ENCODE measurements around the gene PAIP2B. TPM values are rescaled to one million over a fixed set of nuclear protein-coding genes. Genes with fewer than 3 reads are reported as not detected.
"Not testable (repeated sequence)": the region's sequence is repeated elsewhere in the genome, so short reads cannot be mapped to it uniquely, and the experiment has no call there.

PAIP2B gene
- total and polyA plus RNA-seq, 9 of the 15 experiments (the other 6 are each of a cell fraction or from before 2014, with no cell fraction given) = 0.18 to 0.38 (median 0.25) TPM

- WGBS (ENCODE audit: insufficient coverage, low coverage, missing lambda C conversion rate) = 0% methylated on average over 8 of the region's 8 CpGs
- H3K79me2 ChIP-seq (ENCODE audit: control insufficient read depth, insufficient read depth, low read length); H3K27ac ChIP-seq (ENCODE audit: extremely low read depth, low read depth, low read length); H3K4me3 ChIP-seq; H3K9ac ChIP-seq (ENCODE audit: insufficient read depth in 1 of 2, low read depth in 2 of 2, low read length in 2 of 2); in situ Hi-C loops (cut with MboI); POLR2A ChIA-PET; DNase-seq (ENCODE audit: extremely low read depth in 1 of 4, low spot score in 3 of 4); ATAC-seq; intact Hi-C loops (cut with micrococcal nuclease); H4K20me1 ChIP-seq (replicated peaks; ENCODE audit: control insufficient read depth, insufficient read depth, low read length); BruUV-seq (replicated peaks); H3K9me3 ChIP-seq (replicated peaks; ENCODE audit: control insufficient read depth, insufficient read depth, low read depth, low read length); H3K4me2 ChIP-seq (ENCODE audit: insufficient read depth, low read length); H3K4me1 ChIP-seq (replicated peaks in 1 of 2; ENCODE audit: control insufficient read depth in 2 of 2, insufficient read depth in 2 of 2, low read length in 2 of 2); CTCF ChIA-PET (ENCODE audit: low intra/inter-chr PET ratio); H2AFZ ChIP-seq (ENCODE audit: low read depth, low read length); H3K36me3 ChIP-seq (ENCODE audit: control insufficient read depth, insufficient read depth, low read length); H3K9me1 ChIP-seq (ENCODE audit: control insufficient read depth, insufficient read depth, low read length); FAIRE-seq: not testable (repeated sequence)
- H3K27me3 ChIP-seq (ENCODE audit: control insufficient read depth in 2 of 2, insufficient read depth in 2 of 2, low read length in 2 of 2) = peaks cover 7 to 39% of the 10 kb centered on the region in 2 experiments
These were observed 48.1 kb downstream of the PAIP2B start for GRCh38 chr2:71178836-71179235.

GRCh38 chr2:71174207-71174606 lies 52.7 kb downstream of the PAIP2B start:
- Histone ChIP-seq H3K79me2 (ENCODE audit: control insufficient read depth, insufficient read depth, low read length) (no peaks in the 10 kb centered on the region), H3K4me1 (replicated peaks in 1 of 2; ENCODE audit: control insufficient read depth in 2 of 2, insufficient read depth in 2 of 2, low read length in 2 of 2) (no peaks in the 10 kb centered on the region), H3K4me2 (ENCODE audit: insufficient read depth, low read length) (no peak overlapping the region), H3K4me3 (no peak overlapping the region), H4K20me1 (replicated peaks; ENCODE audit: control insufficient read depth, insufficient read depth, low read length) (no peaks in the 10 kb centered on the region), H3K27me3 (ENCODE audit: control insufficient read depth in 2 of 2, insufficient read depth in 2 of 2, low read length in 2 of 2) (peaks cover 7 to 50% of the 10 kb centered on the region in 2 experiments), H2AFZ (ENCODE audit: low read depth, low read length) (no peak overlapping the region), H3K9me1 (ENCODE audit: control insufficient read depth, insufficient read depth, low read length) (no peaks in the 10 kb centered on the region), H3K27ac (ENCODE audit: extremely low read depth, low read depth, low read length) (no peak overlapping the region), H3K9me3 (replicated peaks; ENCODE audit: control insufficient read depth, insufficient read depth, low read depth, low read length) (no peaks in the 10 kb centered on the region), H3K9ac (ENCODE audit: insufficient read depth in 1 of 2, low read depth in 2 of 2, low read length in 2 of 2) (no peak overlapping the region), H3K36me3 (ENCODE audit: control insufficient read depth, insufficient read depth, low read length) (no peaks in the 10 kb centered on the region)
- intact Hi-C loops (cut with micrococcal nuclease) = no loop called here
- ATAC-seq (no peak), FAIRE-seq (no peak), DNase-seq (ENCODE audit: extremely low read depth in 1 of 4, low spot score in 3 of 4) (no peak)
- BruUV-seq (replicated peaks) = no TSS peak
- POLR2A ChIA-PET = no interaction called here
- in situ Hi-C loops (cut with MboI) = no loop called here
- CTCF ChIA-PET (ENCODE audit: low intra/inter-chr PET ratio) = no interaction called here
- WGBS (ENCODE audit: insufficient coverage, low coverage, missing lambda C conversion rate) = 0% methylated on average over 3 of the region's 3 CpGs
- TF ChIP-seq SMAD3 (CRISPR knock-in tag; conservative IDR thresholded peaks at IDR 0.05) = no peak
- no peak for TF ChIP-seq E2F8 (IDR thresholded peaks at IDR 0.05; ENCODE audit: low read depth, partially characterized antibody)
- no peak for TF ChIP-seq ETV6 (IDR thresholded peaks at IDR 0.05; ENCODE audit: borderline replicate concordance in 1 of 2, low read depth in 2 of 2, low read length in 1 of 2)
- no peak for TF ChIP-seq ETV6 (CRISPR knock-in tag; IDR thresholded peaks at IDR 0.05; ENCODE audit: borderline replicate concordance)
- TF ChIP-seq ELK3 (CRISPR knock-in tag; IDR thresholded peaks at IDR 0.05) = no peak

Measured in K562 (cell line).